ENCODE measurements around the gene APOD. TPM values are rescaled to one million over a fixed set of nuclear protein-coding genes. Genes with fewer than 3 reads are reported as not detected.
"Not testable (repeated sequence)": the region's sequence is repeated elsewhere in the genome, so short reads cannot be mapped to it uniquely, and the experiment has no call there.

The APOD gene
- total and polyA plus RNA-seq, 2 of the 4 experiments (the other 2 are of a cell fraction) = 0.36 TPM; not detected in 1

DNA sequence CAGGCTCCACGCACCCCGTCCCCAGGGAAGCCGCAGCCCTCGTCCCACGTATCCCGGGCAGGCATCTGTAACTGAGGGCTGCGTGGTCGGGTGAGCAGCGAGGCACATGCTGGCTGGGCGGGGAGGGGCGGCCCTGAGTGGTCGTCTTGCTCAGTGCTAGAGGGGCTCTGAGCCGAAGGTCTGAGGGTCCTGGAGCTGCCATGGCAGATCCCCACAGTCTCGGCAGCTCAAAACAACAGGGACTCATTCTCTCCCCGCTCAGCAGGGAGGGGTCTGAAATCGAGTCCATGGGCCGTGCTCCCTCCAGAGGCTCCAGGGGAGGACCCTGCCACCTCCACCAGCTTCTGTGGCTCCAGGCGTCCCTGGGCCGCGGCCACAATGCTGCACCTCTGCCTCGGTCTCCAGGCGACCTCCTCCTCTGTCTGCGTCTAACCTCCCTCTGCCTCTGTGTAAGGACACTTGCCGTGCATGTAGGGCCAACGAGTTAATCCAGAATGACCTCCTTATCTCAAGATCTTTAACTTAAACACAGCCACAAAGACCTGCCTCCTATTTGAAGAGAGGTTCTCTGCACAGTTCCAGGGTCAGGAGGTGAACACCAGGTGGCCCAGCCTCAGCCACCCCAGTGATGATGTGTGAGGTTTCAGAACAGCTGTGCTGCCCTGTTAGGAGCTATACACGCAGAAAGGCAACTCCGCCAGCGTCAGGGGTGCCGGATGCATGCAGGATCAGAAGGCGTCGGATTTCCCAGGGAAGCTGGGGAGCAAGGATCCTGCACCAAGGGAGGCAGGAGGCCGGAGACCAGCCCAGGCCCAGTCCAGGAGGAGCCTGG is 46.6 kb upstream of the APOD start:
- H3K27ac ChIP-seq (ENCODE audit: insufficient read depth, low read length); H4K20me1 ChIP-seq (ENCODE audit: insufficient read depth, low read length); dilution Hi-C loops (cut with HindIII; ENCODE audit: low sequenced_read_pairs, unreplicated experiment); POLR2A ChIA-PET (ENCODE audit: unreplicated experiment); H3K9ac ChIP-seq (ENCODE audit: low read depth, low read length); H4K91ac ChIP-seq (ENCODE audit: insufficient read depth, low read depth, low read length); H3K79me1 ChIP-seq (ENCODE audit: low read depth in 1 of 2, low read length in 2 of 2); H2BK15ac ChIP-seq (ENCODE audit: low read depth, low read length); H3K18ac ChIP-seq (ENCODE audit: low read depth, low read length); H3K4me3 ChIP-seq (ENCODE audit: insufficient read depth, low read depth, low read length); H2AK9ac ChIP-seq (replicated peaks; ENCODE audit: low read depth, low read length, poor library complexity); H2BK120ac ChIP-seq (ENCODE audit: low read depth, low read length); H3K23ac ChIP-seq (ENCODE audit: low read depth, low read length); H3K56ac ChIP-seq (ENCODE audit: extremely low read depth, insufficient read depth, low read length); H3K9me1 ChIP-seq (ENCODE audit: insufficient read depth, low read length); H3K9me3 ChIP-seq (ENCODE audit: control insufficient read depth, insufficient read depth, low read length); H3K4me2 ChIP-seq (ENCODE audit: low read depth, low read length); H3K36me3 ChIP-seq (ENCODE audit: control insufficient read depth, insufficient read depth, low read length); H2BK20ac ChIP-seq (ENCODE audit: low read depth, low read length); intact Hi-C loops (cut with micrococcal nuclease); BruUV-seq (replicated peaks); H3K4me1 ChIP-seq (ENCODE audit: control insufficient read depth, insufficient read depth, low read length); H2AFZ ChIP-seq (replicated peaks; ENCODE audit: low read length, poor library complexity); CTCF ChIA-PET; in situ Hi-C loops (cut with MboI; ENCODE audit: low sequenced_read_pairs); H4K5ac ChIP-seq (ENCODE audit: low read depth, low read length); H3K14ac ChIP-seq (replicated peaks; ENCODE audit: low read depth, low read length); H2AK5ac ChIP-seq (ENCODE audit: low read depth, low read length); H3K4ac ChIP-seq (ENCODE audit: low read depth, low read length); DNase-seq; H4K8ac ChIP-seq (ENCODE audit: low read depth in 2 of 2, low read length in 2 of 2); ATAC-seq (ENCODE audit: low read depth); H2BK5ac ChIP-seq (ENCODE audit: low read depth, low read length, poor library complexity, severe bottlenecking): not testable (repeated sequence)
- peaks cover 17% of the 10 kb centered on the region for H3K27me3 ChIP-seq (ENCODE audit: control insufficient read depth, insufficient read depth, low read length)
- no CpG with 5 or more reads among the region's 32 CpGs for whole genome bisulfite sequencing, 2 experiments (ENCODE audit: extremely low coverage in 2 of 2, insufficient read length in 1 of 2)

DNA sequence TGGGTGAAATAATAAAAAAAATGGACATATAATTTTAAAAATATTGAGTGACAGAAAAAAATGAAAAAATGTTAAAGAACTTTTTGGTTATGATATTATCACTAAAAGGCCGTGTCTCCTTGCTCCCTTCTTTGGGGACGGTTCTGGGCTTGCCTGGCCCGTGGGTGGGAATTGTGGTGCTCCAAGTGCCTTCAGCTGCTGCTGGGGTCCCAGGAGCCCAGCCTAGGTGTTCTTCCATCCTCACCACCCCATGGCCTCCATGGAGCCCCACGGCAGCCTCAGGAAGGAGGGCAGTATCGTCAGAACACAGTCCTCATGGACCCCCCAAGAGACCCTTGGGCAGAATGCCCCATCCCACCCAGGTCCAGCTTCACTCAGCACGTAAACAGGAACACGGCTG is 45.9 kb upstream of the APOD start:
- H2AFZ ChIP-seq (replicated peaks; ENCODE audit: low read length, poor library complexity); intact Hi-C loops (cut with micrococcal nuclease); in situ Hi-C loops (cut with MboI; ENCODE audit: low sequenced_read_pairs); H3K9ac ChIP-seq (ENCODE audit: low read depth, low read length); H3K27ac ChIP-seq (ENCODE audit: insufficient read depth, low read length); H3K9me3 ChIP-seq (ENCODE audit: control insufficient read depth, insufficient read depth, low read length); DNase-seq; H3K36me3 ChIP-seq (ENCODE audit: control insufficient read depth, insufficient read depth, low read length); H3K56ac ChIP-seq (ENCODE audit: extremely low read depth, insufficient read depth, low read length); CTCF ChIA-PET; H3K4me1 ChIP-seq (ENCODE audit: control insufficient read depth, insufficient read depth, low read length); H4K5ac ChIP-seq (ENCODE audit: low read depth, low read length); ATAC-seq (ENCODE audit: low read depth); H3K9me1 ChIP-seq (ENCODE audit: insufficient read depth, low read length); H3K14ac ChIP-seq (replicated peaks; ENCODE audit: low read depth, low read length); H2AK5ac ChIP-seq (ENCODE audit: low read depth, low read length); H3K79me1 ChIP-seq (ENCODE audit: low read depth in 1 of 2, low read length in 2 of 2); H2BK20ac ChIP-seq (ENCODE audit: low read depth, low read length); H2AK9ac ChIP-seq (replicated peaks; ENCODE audit: low read depth, low read length, poor library complexity); H4K8ac ChIP-seq (ENCODE audit: low read depth in 2 of 2, low read length in 2 of 2); H3K23ac ChIP-seq (ENCODE audit: low read depth, low read length); H2BK15ac ChIP-seq (ENCODE audit: low read depth, low read length); H3K4me2 ChIP-seq (ENCODE audit: low read depth, low read length); H4K91ac ChIP-seq (ENCODE audit: insufficient read depth, low read depth, low read length); dilution Hi-C loops (cut with HindIII; ENCODE audit: low sequenced_read_pairs, unreplicated experiment); H3K18ac ChIP-seq (ENCODE audit: low read depth, low read length); POLR2A ChIA-PET (ENCODE audit: unreplicated experiment); BruUV-seq (replicated peaks); H4K20me1 ChIP-seq (ENCODE audit: insufficient read depth, low read length); H2BK5ac ChIP-seq (ENCODE audit: low read depth, low read length, poor library complexity, severe bottlenecking); H3K4me3 ChIP-seq (ENCODE audit: insufficient read depth, low read depth, low read length); H3K4ac ChIP-seq (ENCODE audit: low read depth, low read length); H2BK120ac ChIP-seq (ENCODE audit: low read depth, low read length): not testable (repeated sequence)
- peaks cover 20% of the 10 kb centered on the region for H3K27me3 ChIP-seq (ENCODE audit: control insufficient read depth, insufficient read depth, low read length)
- no CpG with 5 or more reads among the region's 7 CpGs for WGBS, 2 experiments (ENCODE audit: extremely low coverage in 2 of 2, insufficient read length in 1 of 2)

All from IMR-90 (cell line).